Left ventricle myocardium inferior (tissue), 1 donor: ENCODE data around the gene ZFP91. TPM values are rescaled to one million over a fixed set of nuclear protein-coding genes. Genes with fewer than 3 reads are reported as not detected.

Experiments
- DNase-seq: peaks from one replicate; pipeline ENCODE4 v3.0.0-alpha.2; 2020
- H3K27ac ChIP-seq: fragments of 200-600 bp; replicated peaks from 2 replicates; pipeline ENCODE4 v1.8.0; 2021
- H3K27me3 ChIP-seq: fragments of 200-600 bp; 2 replicates; pipeline ENCODE4 v1.8.0; 2021; ENCODE audit warnings: low read depth
- H3K36me3 ChIP-seq: fragments of 200-600 bp; 2 replicates; pipeline ENCODE4 v1.8.0; 2021
- H3K4me1 ChIP-seq: fragments of 200-600 bp; 2 replicates; pipeline ENCODE4 v1.8.0; 2021
- H3K4me3 ChIP-seq: fragments of 200-600 bp; 2 replicates; pipeline ENCODE4 v1.8.0; 2021; ENCODE audit warnings: mild to moderate bottlenecking, moderate library complexity
- H3K9me3 ChIP-seq: fragments of 200-600 bp; replicated peaks from 2 replicates; pipeline ENCODE4 v1.8.0; 2021
- CTCF ChIP-seq: fragments of 200-600 bp; IDR thresholded peaks from 2 replicates; pipeline ENCODE4 v1.8.0; 2021; ENCODE audit warnings: antibody characterized with exemption, mild to moderate bottlenecking, borderline replicate concordance
- intact Hi-C: fragments of 100-400 bp; cut with micrococcal nuclease; formaldehyde crosslinking; loops from one replicate; pipeline ENCODE4 v1.11.0; 2022
- total RNA-seq: library from RNA; stranded (reverse); fragmentation: NEBNext Ultra II Directional; extraction: Animal tissue kit (Norgen Biotek cat#: 25700); gene quantifications from one replicate; pipeline ENCODE4 v1.2.1, GENCODE V29; 2021
- donor health status: DM: no; HTN: yes; CAD: no; lungs with severe emphysema.

Gene ZFP91
- total RNA-seq, 1 donor from 2014 or later = 60.5 TPM

- H3K9me3 ChIP-seq = no peaks in the 10 kb centered on the region
- TF ChIP-seq CTCF = no peak
- H3K36me3 ChIP-seq = no peaks in the 10 kb centered on the region
- intact Hi-C loops = no loop called here
- H3K27me3 ChIP-seq = no peaks in the 10 kb centered on the region
- DNase-seq = no peak
- H3K27ac ChIP-seq = no peak overlapping the region
- no peak overlapping the region for H3K4me3 ChIP-seq
- H3K4me1 ChIP-seq = peaks cover 30% of the 10 kb centered on the region
These were observed 61.6 kb downstream of the ZFP91 start for GRCh38 chr11:58640386-58641023.

- Histone ChIP-seq H3K27me3 (no peaks in the 10 kb centered on the region), H3K36me3 (no peaks in the 10 kb centered on the region), H3K27ac (no peak overlapping the region), H3K4me3 (no peak overlapping the region), H3K9me3 (peaks cover 6% of the 10 kb centered on the region), H3K4me1 (peaks cover 30% of the 10 kb centered on the region)
- DNase-seq = no peak
- TF ChIP-seq CTCF = no peak
- intact Hi-C loops = no loop called here
These were observed 62.5 kb downstream of the ZFP91 start for GRCh38 chr11:58641341-58641740.

- Histone ChIP-seq H3K27ac (no peak overlapping the region), H3K4me1 (peaks cover 30% of the 10 kb centered on the region), H3K27me3 (no peaks in the 10 kb centered on the region), H3K4me3 (no peak overlapping the region), H3K36me3 (no peaks in the 10 kb centered on the region), H3K9me3 (peaks cover 6% of the 10 kb centered on the region)
- intact Hi-C loops = no loop called here
- TF ChIP-seq CTCF = no peak
- no peak for DNase-seq
These were observed 63.1 kb downstream of the ZFP91 start for GRCh38 chr11:58641803-58642581.

GRCh38 chr11:58645854-58646253 is 67.0 kb downstream of the ZFP91 start:
- Histone ChIP-seq H3K9me3 (peaks cover 6% of the 10 kb centered on the region), H3K36me3 (no peaks in the 10 kb centered on the region), H3K27ac (no peak overlapping the region), H3K4me1 (peaks cover 26% of the 10 kb centered on the region), H3K27me3 (no peaks in the 10 kb centered on the region), H3K4me3 (no peak overlapping the region)
- DNase-seq = no peak
- TF ChIP-seq CTCF = no peak
- intact Hi-C loops = no loop called here

- H3K36me3 ChIP-seq = no peaks in the 10 kb centered on the region
- intact Hi-C loops = no loop called here
- no peak overlapping the region for H3K4me3 ChIP-seq
These were observed 68.4 kb downstream of the ZFP91 start for GRCh38 chr11:58647141-58647699.

More at GRCh38 chr11:58647141-58647699, 68.4 kb downstream of the ZFP91 start:
- Histone ChIP-seq H3K9me3 (peaks cover 6% of the 10 kb centered on the region), H3K4me1 (peaks cover 20% of the 10 kb centered on the region), H3K27ac (no peak overlapping the region), H3K27me3 (no peaks in the 10 kb centered on the region)
- DNase-seq = no peak
- no peak for TF ChIP-seq CTCF
